ENCODE data around the gene BLOC1S4. TPM values are rescaled to one million over a fixed set of nuclear protein-coding genes. Genes with fewer than 3 reads are reported as not detected.
"Not testable (repeated sequence)": the region's sequence is repeated elsewhere in the genome, so short reads cannot be mapped to it uniquely, and the experiment has no call there.

The BLOC1S4 gene
- total RNA-seq, 1 donor from 2014 or later, result 10.2 TPM

DNA sequence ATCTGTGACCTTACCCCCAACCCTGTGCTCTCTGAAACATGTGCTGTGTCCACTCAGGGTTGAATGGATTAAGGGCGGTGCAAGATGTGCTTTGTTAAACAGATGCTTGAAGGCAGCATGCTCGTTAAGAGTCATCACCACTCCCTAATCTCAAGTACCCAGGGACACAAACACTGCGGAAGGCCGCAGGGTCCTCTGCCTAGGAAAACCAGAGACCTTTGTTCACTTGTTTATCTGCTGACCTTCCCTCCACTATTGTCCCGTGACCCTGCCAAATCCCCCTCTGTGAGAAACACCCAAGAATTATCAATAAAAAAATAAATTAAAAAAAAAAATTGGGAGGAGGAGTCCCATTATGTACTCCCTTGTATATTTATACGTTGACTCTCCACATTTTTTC is 40.4 kb downstream of the BLOC1S4 start:
- not testable (repeated sequence) for FAIRE-seq

DNA sequence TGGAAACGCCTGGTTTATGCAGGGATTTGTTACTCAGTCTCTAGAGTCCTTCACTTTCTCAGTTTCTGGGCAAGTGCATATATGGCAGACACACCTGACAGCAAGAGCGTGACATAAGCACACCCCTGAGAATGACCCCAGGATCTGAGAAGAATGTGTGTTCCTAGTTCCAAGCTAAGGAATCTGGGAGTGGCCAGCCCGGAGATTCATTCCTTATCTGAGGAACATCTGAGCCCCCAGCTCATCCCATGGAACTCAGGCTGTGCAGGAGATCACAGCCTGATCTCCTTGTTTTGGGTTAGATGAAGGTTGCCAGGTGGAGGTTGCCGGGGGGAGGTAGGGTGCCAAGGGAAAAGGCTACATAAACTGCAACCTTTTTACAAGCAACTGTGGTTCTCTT is 42.8 kb downstream of the BLOC1S4 start:
- DNase-seq (ENCODE audit: low spot score in 2 of 2) (no peak), FAIRE-seq (no peak)

More for the DNA sequence above, 40.4 kb downstream of the BLOC1S4 start:
- DNase-seq (ENCODE audit: low spot score in 2 of 2), result not testable (repeated sequence)

GRCh38 chr4:6760865-6761264 is 44.9 kb downstream of the BLOC1S4 start:
- no peak for FAIRE-seq
- DNase-seq (ENCODE audit: low spot score in 2 of 2), result no peak

DNA sequence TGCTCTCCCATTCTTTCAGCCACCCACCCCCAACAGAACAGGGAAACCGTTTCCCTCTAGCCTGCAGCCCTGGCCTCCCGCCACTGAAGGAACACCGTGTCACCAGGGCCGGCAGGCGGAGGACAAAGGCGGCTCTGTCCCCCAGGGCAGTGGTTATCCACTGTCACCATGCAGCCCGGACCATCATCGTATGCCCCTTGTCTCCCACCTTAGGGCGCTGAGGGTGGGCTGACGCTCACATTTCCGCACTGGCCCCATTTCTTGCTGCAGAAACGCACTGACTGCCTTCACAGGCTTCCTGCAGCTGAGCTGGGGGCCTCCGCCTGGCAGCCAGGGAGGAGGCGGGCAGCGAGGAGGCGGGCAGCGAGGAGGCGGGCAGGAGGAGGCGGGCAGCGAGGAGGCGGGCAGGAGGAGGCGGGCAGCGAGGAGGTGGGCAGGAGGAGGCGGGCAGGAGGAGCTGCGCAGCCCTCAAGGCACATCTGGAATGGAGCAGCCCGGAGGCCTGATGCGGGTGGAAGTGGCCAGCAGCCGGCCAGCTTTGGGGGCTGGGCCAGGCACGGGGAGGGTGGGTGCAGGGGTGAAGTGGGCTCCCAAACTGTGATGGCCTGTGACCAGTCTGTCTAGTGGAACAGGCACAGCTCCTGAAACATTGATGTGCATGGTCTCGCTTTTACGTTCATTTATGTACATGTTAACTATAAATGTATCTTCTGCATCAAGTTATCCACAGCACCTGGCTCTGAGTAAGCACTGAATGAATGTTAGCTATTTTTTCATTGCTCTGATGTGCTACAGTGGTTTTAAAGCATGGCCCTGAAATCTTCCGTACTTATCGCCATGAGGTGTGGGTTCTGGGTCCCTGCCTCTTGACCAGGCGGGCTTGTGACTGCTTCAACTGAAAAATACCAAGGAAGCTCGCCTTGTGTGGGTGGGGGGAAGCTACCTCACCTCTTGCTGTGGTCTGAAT is 46.0 kb downstream of the BLOC1S4 start:
- DNase-seq (ENCODE audit: low spot score in 2 of 2) (peak; percentile 68 to 76), FAIRE-seq (no peak)

DNA sequence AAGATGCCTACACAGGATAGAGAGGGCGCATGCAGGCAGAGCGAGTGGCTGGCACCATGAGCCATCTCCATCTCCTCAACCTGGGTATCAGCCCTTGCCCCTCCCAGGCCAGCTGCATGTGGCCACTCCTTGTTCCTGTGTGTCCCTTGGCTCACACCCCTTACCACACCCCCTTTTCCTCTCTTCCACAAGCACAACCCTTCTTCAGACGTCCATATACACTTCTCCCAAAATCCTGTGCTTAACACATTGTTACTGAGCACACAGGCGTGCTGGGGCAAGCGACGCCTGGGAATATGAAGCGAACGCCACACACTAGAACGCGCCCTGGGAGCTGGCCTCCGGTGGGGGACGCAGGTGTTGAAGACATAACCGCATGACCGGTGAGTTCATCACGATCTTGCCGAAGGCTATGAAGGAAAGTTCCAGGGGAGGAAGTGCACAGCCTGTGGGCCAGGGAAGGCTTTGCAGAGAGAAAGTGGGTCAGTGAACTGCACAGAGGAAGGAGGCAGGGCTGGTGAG is 47.4 kb downstream of the BLOC1S4 start:
- no peak for FAIRE-seq
- no peak for DNase-seq (ENCODE audit: low spot score in 2 of 2)

DNA sequence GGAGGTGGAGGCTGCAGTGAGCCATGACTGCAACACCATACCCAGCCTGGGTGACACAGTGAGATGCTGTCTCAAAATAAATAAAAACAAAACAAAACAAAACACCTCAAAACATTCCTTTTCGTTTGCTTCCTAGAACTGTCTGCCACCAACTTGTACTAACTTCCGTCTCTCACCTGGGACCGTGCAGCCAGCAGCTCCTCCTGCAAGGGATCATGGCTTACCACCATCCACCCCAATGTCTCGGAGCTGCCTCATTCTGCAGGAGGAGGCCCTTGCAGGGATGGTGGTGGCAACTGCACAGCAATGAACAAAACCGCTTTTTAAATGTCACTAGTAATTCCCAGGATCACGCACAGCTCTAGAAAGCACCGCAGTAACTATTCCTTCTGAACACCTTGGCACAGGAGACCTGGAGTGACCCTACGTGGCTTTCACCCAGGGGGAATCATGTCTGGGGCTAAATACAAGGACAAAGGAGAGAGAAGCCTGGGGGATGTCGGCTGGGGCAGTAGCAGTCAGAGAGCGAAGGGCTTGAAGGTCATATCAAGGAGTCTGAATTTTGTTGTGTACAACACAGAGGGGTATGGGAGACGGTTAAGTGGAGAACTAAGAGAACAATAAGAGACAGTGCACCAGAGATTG is 49.1 kb downstream of the BLOC1S4 start:
- FAIRE-seq (no peak), DNase-seq (ENCODE audit: low spot score in 2 of 2) (no peak)

GRCh38 chr4:6765703-6766102 is 49.7 kb downstream of the BLOC1S4 start:
- FAIRE-seq (no peak), DNase-seq (ENCODE audit: low spot score in 2 of 2) (no peak)

Other genes with a start within 250 kb of the BLOC1S4 start
- 46.9 TPM for gene PPP2R2C, start 243.6 kb upstream of the BLOC1S4 start, total RNA-seq
- gene MAN2B2, start 141.0 kb upstream of the BLOC1S4 start, total RNA-seq, result 7.3 TPM
- 83.2 TPM for gene MRFAP1, start 75.5 kb upstream of the BLOC1S4 start, total RNA-seq
- 0.41 TPM for gene S100P, start 22.3 kb upstream of the BLOC1S4 start, total RNA-seq
- gene MRFAP1L1, start 6.3 kb upstream of the BLOC1S4 start, total RNA-seq, result 100 TPM
- 44.4 TPM for gene KIAA0232, start 66.6 kb downstream of the BLOC1S4 start, total RNA-seq
- 207 TPM for gene TBC1D14, start 193.7 kb downstream of the BLOC1S4 start, total RNA-seq